Measurements from ENCODE around the gene RALGDS.

RALGDS gene

DNA sequence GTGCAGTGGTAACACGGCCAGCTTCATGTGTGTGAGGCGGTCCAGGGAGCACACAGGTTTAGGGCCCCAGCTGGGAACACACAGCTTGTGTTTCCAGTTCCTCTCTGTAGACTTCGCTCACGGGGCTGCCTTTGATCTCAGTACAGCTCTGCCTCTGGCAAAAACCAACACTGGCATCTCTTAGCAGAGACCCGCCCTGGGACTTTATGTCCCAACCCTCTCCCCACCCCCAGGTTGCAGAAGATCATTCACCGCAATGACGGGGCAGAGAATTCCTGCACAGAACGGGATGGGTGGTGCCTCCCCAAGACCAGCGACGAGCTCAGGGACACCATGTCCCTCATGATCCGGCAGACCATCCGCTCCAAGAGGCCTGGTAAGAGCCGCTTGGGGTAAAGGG lies 64.5 kb downstream of the RALGDS start:
- no peak for DNase-seq
- Histone ChIP-seq H3K36me3 (peaks cover 78% of the 10 kb centered on the region), H3K4me3 (ENCODE audit: low read depth, low read length) (no peak overlapping the region), H3K27me3 (ENCODE audit: insufficient read depth, low read depth, severe bottlenecking) (no peaks in the 10 kb centered on the region), H3K27ac (no peak overlapping the region), H3K9me3 (ENCODE audit: severe bottlenecking) (no peaks in the 10 kb centered on the region)
- no peak for TF ChIP-seq CTCF (IDR thresholded peaks at IDR 0.05; ENCODE audit: low read depth, low read length)

DNA sequence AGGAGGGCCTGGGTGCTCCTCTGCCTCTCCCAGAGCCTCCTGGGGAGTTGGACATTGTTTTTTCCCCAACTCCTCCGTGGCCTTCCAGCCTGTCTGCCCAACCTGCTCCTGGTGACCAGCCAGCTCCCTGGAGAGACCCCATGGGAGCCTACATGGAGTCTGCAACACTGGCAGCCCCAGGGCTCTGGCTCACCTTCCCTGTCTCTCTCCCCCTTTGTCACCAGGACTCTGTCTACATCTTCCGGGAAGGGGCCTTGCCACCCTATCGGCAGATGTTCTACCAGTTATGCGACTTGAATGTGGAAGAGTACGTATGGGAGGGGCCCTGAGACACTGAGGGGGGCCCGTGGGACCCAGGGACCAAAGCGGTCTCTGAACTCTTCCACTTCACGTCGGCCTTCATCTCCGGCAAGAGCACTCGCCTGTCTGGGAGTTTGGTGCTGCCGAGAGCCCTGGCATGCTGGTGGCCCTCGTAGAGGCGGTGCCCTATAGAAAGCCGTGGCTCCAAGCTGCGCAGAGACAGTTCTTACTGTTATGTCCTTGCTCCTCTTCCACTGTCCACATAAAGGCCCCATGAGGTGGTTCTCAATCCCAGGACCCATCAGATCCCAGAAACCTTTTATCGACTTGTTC lies 65.1 kb downstream of the RALGDS start:
- peaks cover 82% of the 10 kb centered on the region for H3K36me3 ChIP-seq
- TF ChIP-seq CTCF (IDR thresholded peaks at IDR 0.05; ENCODE audit: low read depth, low read length): no peak
- H3K27ac ChIP-seq: no peak overlapping the region
- H3K4me3 ChIP-seq (ENCODE audit: low read depth, low read length): no peak overlapping the region
- no peaks in the 10 kb centered on the region for H3K9me3 ChIP-seq (ENCODE audit: severe bottlenecking)
- DNase-seq: no peak
- no peaks in the 10 kb centered on the region for H3K27me3 ChIP-seq (ENCODE audit: insufficient read depth, low read depth, severe bottlenecking)

DNA sequence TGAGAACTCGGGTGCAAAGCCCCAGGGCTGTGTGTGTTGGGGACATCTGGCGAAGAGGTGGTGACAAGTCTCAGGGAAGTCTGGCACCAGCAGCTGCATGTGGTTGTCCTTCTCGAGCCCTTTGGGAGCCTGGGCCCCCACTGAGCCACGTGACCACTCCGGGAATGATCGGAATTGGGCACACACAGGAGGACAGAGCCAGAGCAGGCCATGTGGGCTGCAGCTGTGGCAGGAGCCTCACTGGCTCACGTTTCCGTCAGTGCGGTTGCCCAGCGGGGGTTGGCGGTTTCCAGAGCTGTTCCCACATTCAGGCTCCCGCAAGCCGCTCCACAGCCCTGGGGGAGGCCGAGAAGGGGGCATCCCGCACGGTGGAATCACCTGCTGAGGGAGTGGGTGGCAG lies 66.1 kb downstream of the RALGDS start:
- H3K27ac ChIP-seq: no peak overlapping the region
- no peaks in the 10 kb centered on the region for H3K9me3 ChIP-seq (ENCODE audit: severe bottlenecking)
- no peak for TF ChIP-seq CTCF (IDR thresholded peaks at IDR 0.05; ENCODE audit: low read depth, low read length)
- H3K27me3 ChIP-seq (ENCODE audit: insufficient read depth, low read depth, severe bottlenecking): no peaks in the 10 kb centered on the region
- H3K4me3 ChIP-seq (ENCODE audit: low read depth, low read length): no peak overlapping the region
- peaks cover 91% of the 10 kb centered on the region for H3K36me3 ChIP-seq
- no peak for DNase-seq

GRCh38 chr9:133054194-133054890 lies 66.7 kb downstream of the RALGDS start:
- no peak for DNase-seq
- Histone ChIP-seq H3K4me3 (ENCODE audit: low read depth, low read length) (no peak overlapping the region), H3K36me3 (peaks cover 96% of the 10 kb centered on the region), H3K9me3 (ENCODE audit: severe bottlenecking) (no peaks in the 10 kb centered on the region), H3K27me3 (ENCODE audit: insufficient read depth, low read depth, severe bottlenecking) (no peaks in the 10 kb centered on the region), H3K27ac (no peak overlapping the region)
- TF ChIP-seq CTCF (IDR thresholded peaks at IDR 0.05; ENCODE audit: low read depth, low read length): no peak

GRCh38 chr9:133051966-133052539 lies 69.0 kb downstream of the RALGDS start:
- no peak for DNase-seq
- peaks cover 98% of the 10 kb centered on the region for H3K36me3 ChIP-seq
- no peak overlapping the region for H3K4me3 ChIP-seq (ENCODE audit: low read depth, low read length)
- H3K9me3 ChIP-seq (ENCODE audit: severe bottlenecking): no peaks in the 10 kb centered on the region
- TF ChIP-seq CTCF (IDR thresholded peaks at IDR 0.05; ENCODE audit: low read depth, low read length): no peak
- no peaks in the 10 kb centered on the region for H3K27me3 ChIP-seq (ENCODE audit: insufficient read depth, low read depth, severe bottlenecking)
- no peak overlapping the region for H3K27ac ChIP-seq
